KBM-7 (cell line): ENCODE measurements around the gene LIN54.
"Not testable (repeated sequence)": the region's sequence is repeated elsewhere in the genome, so short reads cannot be mapped to it uniquely, and the experiment has no call there.

Experiments
- DNase-seq: peaks from one replicate; pipeline ENCODE4 v3.0.0-alpha.2; 2015
- in situ Hi-C: fragments of 300-500 bp; cut with MboI; formaldehyde crosslinking; loops from 2 replicates; pipeline ENCODE4 v1.14.3; 2020; ENCODE audit warnings: low sequenced_read_pairs, low pct_unique_long_range_greater_than_20kb, mixed read lengths

LIN54 gene

DNA sequence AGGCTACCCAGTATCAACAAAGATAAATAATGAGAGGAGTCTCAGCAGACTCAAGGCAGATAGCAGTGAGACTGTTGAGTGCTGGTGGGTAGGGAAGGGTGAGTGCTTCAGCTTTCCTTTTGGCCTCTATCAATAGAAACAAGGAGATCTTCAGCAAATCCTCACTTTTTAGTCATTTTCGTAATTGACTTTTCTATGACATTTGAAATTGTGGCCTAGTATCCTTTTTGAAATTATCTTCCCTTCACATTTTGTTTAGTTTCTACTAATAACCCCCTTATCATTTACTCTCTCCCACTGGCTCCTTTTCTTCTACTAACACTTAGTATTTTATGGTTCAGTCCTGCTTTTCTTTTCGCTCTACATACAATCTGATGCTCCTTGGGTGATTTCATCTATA, 44.9 kb downstream of the LIN54 start:
- DNase-seq, result no peak
- in situ Hi-C loops, result no loop called here

DNA sequence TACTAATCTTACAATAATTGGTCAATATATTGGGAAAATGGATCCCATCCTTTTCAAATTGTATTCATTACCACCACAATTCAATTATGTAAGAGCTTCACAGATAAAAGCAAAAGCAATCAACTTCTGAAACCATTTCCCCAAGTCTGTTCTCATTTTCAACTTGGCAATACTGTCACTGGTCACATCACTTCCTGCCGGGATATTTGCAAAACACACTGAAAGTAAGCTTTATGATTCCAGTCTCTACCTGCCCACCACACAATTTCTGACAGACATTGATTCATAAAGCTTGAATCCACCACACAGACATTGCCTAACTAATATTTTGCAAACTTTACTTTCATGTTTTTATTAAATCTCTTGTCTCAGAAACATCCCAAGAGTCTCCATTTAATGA, 53.6 kb downstream of the LIN54 start:
- in situ Hi-C loops, result no loop called here
- DNase-seq, result peak; percentile 5

- in situ Hi-C loops, result no loop called here
- no peak for DNase-seq
Observed at GRCh38 chr4:82954212-82954611, 56.4 kb downstream of the LIN54 start.

DNA sequence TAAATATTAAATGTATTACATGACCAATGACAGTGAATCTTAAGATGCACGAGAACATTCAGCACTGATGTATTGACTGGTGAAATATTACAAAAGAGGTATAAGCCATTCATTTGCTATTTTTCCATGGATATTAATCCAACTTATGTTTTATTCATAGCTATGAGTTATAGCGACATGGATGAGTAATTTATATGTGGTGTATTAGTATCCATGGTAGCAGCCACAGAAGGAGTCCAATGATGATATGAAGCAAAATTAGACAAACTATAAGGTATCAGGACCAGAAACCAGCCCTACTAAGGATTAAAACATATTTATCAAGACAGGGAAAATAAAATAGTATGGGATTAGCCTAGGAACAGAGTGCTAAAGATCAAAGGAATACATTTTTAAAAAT, 59.4 kb downstream of the LIN54 start:
- in situ Hi-C loops, result no loop called here
- no peak for DNase-seq

DNA sequence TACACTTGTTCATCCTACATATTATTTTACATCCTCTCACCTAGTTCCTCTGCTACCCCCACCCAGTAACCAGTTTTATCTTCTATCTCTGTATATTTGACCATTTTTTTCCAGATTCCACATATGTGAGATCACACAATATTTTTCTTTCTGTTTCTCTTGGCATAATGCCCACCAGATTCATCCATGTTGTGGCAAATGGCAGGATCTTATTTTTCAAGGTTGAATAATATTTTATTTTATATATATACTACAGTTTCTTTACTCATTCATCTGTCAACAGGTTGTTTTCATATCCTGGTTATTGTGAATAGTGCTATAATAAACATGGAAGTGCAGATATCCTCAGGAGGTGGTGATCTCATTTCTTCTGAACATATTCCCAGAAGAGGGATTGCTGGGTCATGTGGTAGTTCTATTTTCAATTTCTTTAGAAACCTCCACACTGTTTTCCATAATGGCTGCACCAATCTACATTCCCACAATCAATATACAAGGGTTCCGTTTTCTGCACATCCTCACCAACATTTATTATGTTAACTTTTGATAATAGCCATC, 61.9 kb downstream of the LIN54 start:
- in situ Hi-C loops, result no loop called here
- DNase-seq, result no peak

DNA sequence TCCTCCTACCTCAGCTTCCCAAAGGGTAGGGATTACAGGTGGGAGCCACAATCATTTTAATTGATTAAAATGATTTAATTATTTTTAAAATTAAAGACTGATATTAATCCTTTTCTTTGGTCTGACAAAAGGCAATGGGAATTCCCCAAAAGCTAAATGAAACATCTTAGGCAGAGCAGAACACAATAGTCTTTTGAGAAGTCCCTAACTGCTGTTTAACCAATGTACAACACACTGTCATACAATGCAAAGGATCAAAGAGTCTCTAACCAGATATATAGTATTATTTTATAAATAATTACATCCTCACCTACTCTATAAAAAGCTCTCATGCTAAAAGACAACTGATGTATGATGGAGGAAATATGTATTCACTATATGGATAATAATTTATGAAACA, 63.1 kb downstream of the LIN54 start:
- in situ Hi-C loops, result no loop called here
- DNase-seq, result no peak

DNA sequence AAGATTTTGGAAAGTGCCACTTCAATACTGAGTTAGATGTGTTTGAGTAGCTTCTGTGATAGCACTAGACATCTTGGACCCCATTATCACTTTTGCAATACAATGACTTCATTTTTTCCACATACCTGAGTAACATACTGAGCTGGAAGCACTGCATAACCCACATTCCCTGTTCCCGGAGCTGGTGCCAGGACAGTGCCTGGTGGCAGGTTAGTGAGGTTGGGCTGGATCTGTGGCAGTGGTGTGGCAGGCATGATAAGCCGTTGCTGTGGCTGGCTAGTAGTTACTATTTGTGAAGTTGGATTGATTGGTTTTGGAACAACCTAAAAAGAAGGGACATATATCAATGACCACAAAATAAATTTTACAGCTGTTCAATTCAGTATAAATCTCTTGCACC, 71.2 kb downstream of the LIN54 start:
- in situ Hi-C loops, result no loop called here
- no peak for DNase-seq

DNA sequence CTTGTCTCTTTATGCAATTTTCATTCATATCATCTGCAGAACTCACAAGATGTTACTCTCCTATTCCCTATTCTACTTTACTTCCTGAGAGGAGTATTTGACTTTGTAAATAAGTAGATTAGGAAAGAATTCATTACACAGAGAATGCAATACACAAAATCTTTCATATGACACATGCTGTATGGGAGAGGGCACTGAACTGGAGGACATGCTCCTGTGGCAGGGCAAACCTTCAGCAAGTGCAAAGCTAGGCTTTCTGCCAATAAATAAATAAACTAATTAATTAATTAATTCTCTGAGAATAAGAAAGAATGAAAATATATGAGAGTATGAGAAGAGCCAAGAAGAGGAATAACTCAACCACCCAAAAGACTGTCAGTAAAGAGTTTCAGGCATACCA, 76.2 kb downstream of the LIN54 start:
- in situ Hi-C loops, result no loop called here
- no peak for DNase-seq

DNA sequence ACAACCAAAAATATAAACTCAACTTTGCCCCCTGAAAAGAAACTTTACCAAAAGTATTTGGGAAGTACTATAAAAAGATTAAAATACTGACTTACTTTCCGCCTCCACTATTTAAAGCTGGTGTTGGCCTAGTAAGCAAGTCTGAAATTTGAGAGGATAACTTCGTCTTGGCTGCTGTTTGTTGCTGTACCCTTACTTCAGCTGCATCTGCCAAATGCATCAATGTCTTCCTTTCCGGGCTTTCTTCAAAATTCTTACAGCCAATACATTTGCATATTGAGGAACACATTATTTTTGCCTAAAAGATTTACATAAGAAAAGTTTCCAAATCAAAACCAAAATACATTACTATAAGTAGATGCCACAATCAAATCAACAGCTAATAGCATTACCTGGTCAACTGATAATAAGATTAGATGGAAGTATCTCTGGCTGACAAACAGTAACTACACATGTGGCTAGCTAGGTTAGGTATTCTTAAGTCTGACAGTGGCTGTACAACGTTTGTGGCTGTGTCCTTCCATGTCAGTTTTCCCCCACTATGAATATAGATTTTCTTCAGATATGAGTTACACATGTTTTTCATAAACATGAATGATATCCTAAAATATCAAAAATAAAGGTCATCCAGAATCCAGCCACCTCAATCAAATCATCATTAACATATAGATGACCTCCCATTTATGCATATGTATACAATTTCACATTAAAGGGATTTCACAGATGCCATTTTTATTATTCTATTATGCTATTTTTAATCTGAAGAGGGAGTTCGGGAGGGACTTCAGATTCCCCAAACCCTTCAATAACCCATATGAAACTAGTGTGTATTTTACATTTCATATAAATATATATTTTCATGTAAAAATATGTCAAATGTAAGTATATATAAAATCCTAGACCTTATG, 79.5 kb downstream of the LIN54 start:
- in situ Hi-C loops, result no loop called here

DNA sequence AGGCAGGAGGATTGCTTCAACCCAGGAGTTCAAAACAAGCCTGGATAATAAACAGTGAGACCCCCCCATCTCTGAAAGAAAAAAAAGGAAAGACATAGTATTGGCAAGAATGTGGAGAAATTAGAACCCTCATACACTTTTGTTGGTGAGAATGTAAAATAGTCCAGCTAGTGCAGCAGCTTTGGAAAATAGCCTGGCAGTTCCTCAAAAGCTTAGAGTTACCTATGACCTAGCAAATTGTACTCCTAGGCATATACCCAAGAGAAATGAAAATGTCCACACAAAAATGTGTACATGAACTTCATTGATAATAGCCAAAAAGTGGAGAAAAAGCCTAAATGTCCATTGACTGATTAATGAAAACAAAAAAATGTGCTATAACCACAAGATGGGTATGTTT, 88.8 kb downstream of the LIN54 start:
- in situ Hi-C loops, result no loop called here

More for the DNA sequence above, 79.5 kb downstream of the LIN54 start:
- no peak for DNase-seq

DNA sequence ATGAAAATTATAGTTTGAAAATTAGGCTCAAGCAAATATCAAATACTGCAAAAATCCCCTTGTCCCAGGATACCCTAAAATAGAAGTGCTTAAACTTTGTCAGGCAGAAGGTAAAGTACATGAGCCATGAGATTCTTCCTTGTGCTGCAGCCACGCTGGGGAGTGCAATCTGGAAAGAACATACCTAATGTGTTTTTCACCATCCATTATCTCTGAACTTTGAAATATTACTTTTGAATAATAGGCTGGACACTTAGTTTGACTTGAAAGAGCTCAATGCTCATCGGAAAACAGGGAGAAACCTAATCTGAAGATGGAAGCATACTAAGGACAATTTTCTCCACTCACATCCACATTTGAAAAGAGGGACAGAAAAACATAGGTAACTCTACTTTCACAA, 91.2 kb downstream of the LIN54 start:
- DNase-seq, result no peak
- in situ Hi-C loops, result no loop called here

More for the DNA sequence above, 88.8 kb downstream of the LIN54 start:
- DNase-seq, result no peak

- in situ Hi-C loops, result no loop called here
- no peak for DNase-seq
Observed at GRCh38 chr4:82918091-82918490, 92.5 kb downstream of the LIN54 start.

- in situ Hi-C loops, DNase-seq: not testable (repeated sequence)
Observed at GRCh38 chr4:82913968-82914367, 96.7 kb downstream of the LIN54 start.

DNA sequence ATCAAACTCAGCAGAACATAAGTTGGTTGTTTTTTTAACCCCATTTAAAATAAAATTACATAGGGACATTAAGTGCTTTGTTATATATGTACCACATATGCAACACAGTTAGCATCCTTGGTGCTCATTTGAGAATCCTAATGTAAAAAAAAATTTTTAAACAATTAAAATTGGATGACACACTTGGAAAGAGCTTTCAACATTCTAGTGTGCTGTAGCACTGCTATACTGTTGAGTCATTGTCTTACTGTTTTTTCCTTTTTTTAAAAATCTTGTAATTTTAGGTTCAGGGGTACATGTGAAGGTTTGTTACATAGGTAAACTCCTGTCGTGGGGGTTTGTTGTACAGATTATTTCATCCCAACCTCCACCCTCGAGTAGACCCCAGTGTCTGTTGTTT, 97.3 kb downstream of the LIN54 start:
- DNase-seq, result no peak
- in situ Hi-C loops, result no loop called here

DNA sequence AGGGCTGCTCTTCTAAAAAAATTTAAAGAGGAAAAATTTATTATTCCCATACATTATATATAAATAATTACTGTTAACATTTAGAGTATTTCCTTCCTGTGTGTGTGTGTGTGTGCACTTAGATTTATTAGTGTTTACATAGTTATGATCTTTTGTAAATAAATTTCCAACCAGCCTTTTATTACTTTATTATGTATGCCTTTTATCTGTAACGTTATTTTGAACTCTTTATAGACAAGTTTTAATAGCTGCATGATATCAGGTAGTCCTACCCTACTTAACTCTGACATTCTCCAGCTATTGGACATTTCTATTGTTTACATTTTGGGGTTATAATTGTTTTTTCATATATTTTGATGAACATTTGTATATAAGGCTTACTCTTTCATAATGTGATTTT, 101.3 kb downstream of the LIN54 start:
- in situ Hi-C loops, result no loop called here

DNA sequence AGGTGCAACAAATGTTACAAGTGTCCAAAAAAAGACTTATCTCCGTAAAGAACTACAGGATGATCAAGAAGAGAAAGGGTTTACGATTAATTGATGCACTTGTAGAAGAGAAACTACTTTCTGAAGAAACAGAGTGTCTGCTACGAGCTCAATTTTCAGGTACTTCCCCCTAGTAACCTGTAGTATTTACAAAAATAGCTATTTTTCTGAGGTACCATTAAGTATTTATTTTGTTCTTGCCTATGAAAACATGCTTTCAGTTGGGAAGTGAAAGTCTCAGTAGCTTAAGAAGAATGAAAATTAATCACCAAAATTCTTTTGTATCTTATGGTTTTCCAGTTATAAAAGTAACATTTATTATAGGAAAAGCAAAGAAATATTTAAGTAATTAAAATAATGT, 104.2 kb downstream of the LIN54 start:
- no peak for DNase-seq
- in situ Hi-C loops, result no loop called here

More for the DNA sequence above, 101.3 kb downstream of the LIN54 start:
- no peak for DNase-seq

- in situ Hi-C loops, result no loop called here
- no peak for DNase-seq
Observed at GRCh38 chr4:82905205-82905604, 105.4 kb downstream of the LIN54 start.

- in situ Hi-C loops, result no loop called here
- DNase-seq, result peak; percentile 40
Observed at GRCh38 chr4:82903737-82904136, 106.9 kb downstream of the LIN54 start.

DNA sequence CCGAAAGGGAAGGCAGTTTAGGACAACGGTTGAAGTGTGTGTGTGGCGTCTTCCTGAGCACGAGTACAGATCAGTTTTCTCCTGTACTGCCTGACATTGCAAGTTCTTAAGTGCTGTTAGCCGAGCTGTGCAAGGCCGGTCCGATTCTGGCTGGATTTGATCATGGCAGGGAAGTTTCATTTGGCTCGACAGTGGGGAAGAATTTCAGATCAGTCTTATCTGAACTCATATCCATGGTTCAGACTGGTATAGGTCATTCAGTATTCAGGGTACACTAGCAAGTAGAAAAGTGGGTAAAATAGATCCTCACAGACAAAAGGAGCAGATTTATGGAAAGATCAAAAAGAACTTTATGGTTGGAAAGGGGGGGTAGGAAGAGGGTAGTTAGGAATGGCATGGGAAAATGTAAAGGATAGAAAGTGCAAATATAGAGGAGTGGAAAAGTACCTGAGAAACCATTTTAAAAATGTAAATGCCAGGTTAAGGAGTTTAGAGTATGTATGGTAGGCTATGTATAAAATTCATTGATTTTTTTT, 109.4 kb downstream of the LIN54 start:
- DNase-seq, result no peak
- in situ Hi-C loops, result no loop called here

GRCh38 chr4:82900411-82901182, 110.0 kb downstream of the LIN54 start, which contains the start of gene THAP9:
Gene THAP9, plus strand, starts transcription at chr4:82900735. Its CDS starts 68 bp downstream, at chr4:82900803.
- DNase-seq, result peak; percentile 99
- in situ Hi-C loops, result no loop called here
